Measurements from ENCODE around the gene SLC27A5.

DNA sequence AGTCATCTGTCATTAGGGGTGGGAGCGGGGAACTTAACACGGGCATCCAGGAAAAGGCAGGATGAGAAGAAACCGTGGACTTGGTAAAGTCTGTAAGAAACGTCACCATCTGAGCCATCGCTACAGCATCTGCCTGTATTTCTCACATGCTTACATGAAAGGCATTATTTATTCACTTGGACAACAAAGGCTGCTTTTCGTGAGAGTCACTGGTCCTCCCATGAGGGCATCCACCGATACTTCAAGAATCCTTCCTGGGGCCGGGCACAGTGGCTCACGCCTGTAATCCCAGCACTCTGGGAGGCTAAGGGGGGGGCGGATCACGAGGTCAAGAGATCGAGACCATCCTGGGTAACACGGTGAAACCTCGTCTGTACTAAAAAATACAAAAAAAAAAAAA, 19.5 kb downstream of the SLC27A5 start:
- TF ChIP-seq, protein P1, sequence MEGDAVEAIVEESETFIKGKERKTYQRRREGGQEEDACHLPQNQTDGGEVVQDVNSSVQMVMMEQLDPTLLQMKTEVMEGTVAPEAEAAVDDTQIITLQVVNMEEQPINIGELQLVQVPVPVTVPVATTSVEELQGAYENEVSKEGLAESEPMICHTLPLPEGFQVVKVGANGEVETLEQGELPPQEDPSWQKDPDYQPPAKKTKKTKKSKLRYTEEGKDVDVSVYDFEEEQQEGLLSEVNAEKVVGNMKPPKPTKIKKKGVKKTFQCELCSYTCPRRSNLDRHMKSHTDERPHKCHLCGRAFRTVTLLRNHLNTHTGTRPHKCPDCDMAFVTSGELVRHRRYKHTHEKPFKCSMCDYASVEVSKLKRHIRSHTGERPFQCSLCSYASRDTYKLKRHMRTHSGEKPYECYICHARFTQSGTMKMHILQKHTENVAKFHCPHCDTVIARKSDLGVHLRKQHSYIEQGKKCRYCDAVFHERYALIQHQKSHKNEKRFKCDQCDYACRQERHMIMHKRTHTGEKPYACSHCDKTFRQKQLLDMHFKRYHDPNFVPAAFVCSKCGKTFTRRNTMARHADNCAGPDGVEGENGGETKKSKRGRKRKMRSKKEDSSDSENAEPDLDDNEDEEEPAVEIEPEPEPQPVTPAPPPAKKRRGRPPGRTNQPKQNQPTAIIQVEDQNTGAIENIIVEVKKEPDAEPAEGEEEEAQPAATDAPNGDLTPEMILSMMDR (IDR thresholded peaks at IDR 0.05): no peak
- TF ChIP-seq POLR2A (IDR thresholded peaks at IDR 0.05; ENCODE audit: low read depth): no peak
- no peak for TF ChIP-seq POLR2AphosphoS5 (IDR thresholded peaks at IDR 0.05)
- TF ChIP-seq EP300 (IDR thresholded peaks at IDR 0.05): no peak

All from esophagus muscularis mucosa (tissue), 4 donors.